Heart left ventricle (tissue), 13 donors: ENCODE results near the gene F11.

Experiments
- POLR2A ChIP-seq, 2 donors: fragments of 450-650 bp; IDR thresholded peaks; one replicate each; pipeline ENCODE4 v1.6.1; 2017; ENCODE audit warnings: antibody characterized with exemption in 2 of 2, mild to moderate bottlenecking in 2 of 2, moderate library complexity in 2 of 2
- TF ChIP-seq, protein P1 (sequence below), 12 donors: fragments of 200-600 bp; sonication (generic) in 4 of 12; IDR thresholded peaks; one replicate each; pipeline versions ENCODE4 v1.5.0 to v1.8.0; 2018 to 2022; ENCODE audit warnings: antibody characterized with exemption in 12 of 12, mild to moderate bottlenecking in 5 of 12
- donor health status: ischemic (EF 13 %, LVEDD 7.1; RV severe dilation, severe dysfunction).
- donor health status: DM: no; HTN: yes; CAD: no.
- donor health status: DM: no; HTN: no; CAD: no.
- donor health status: ischemic (EF 25% LVEDD 6.9; RV normal size, moderate dysfunction).
- donor health status: ischemic (EF 25% LVEDD 5.7; RV mildly dilated, moderate dysfunction).
- donor health status: ischemic (EF 35%, LVEDD 5.7; RV mildly dilated, moderate dysfunction).
- donor health status: nonischemic (EF 11% LVEDD 7.7; RV severe dilation, severe dysfunction).
- donor health status: DM: yes; HTN: yes; CAD: no.
- donor health status: PGD.
- donor health status: ischemic (EF 29% LVEDD 5.4; RV normal size, mild dysfunction).
- donor health status: nonischemic (EF 23%, LVEDD 6.1; RV moderate dilation, normal function).

DNA sequence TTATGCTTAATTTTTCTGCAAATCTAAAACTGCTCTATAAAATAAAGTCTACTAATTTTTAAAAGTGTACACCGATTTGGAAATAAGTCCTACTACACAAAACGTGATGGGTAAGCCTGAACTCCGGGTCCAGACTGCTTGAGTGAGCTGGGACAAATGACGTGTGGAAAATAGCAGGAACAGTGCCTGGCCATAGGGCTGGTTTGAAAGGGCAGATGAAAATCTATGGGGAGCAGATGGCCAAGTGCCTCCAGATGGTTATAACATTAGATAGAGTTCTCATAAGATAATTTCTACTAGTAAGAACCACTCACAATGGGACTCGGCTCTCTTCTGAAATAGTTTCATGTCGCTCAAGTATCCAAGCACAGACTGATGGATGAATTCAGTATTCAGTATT is 52.5 kb downstream of the F11 start:
- TF ChIP-seq, protein P1, sequence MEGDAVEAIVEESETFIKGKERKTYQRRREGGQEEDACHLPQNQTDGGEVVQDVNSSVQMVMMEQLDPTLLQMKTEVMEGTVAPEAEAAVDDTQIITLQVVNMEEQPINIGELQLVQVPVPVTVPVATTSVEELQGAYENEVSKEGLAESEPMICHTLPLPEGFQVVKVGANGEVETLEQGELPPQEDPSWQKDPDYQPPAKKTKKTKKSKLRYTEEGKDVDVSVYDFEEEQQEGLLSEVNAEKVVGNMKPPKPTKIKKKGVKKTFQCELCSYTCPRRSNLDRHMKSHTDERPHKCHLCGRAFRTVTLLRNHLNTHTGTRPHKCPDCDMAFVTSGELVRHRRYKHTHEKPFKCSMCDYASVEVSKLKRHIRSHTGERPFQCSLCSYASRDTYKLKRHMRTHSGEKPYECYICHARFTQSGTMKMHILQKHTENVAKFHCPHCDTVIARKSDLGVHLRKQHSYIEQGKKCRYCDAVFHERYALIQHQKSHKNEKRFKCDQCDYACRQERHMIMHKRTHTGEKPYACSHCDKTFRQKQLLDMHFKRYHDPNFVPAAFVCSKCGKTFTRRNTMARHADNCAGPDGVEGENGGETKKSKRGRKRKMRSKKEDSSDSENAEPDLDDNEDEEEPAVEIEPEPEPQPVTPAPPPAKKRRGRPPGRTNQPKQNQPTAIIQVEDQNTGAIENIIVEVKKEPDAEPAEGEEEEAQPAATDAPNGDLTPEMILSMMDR (IDR thresholded peaks at IDR 0.05), result no peak
- no peak for TF ChIP-seq POLR2A (IDR thresholded peaks at IDR 0.05)
